ENCODE measurements around the gene EPHA4.

EPHA4 gene

DNA sequence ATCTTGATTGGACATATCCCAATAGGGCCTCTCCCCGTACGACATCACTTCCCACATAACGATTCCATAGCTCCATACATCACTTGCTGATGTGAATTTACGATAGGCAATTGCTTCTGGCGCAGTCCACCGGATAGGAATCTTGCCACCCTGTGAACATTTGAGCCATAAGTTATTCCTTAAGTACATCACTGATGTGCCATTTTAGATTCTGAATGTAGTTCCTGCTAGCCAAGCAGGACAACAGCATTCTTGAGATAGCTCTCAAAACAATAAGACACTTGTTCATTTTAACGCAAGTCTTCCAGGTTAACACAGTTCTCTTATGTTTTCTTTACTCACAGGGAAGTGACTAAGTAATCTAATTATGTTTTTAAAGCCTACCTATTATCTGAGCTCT is 138.0 kb downstream of the EPHA4 start:
- FAIRE-seq: no peak

DNA sequence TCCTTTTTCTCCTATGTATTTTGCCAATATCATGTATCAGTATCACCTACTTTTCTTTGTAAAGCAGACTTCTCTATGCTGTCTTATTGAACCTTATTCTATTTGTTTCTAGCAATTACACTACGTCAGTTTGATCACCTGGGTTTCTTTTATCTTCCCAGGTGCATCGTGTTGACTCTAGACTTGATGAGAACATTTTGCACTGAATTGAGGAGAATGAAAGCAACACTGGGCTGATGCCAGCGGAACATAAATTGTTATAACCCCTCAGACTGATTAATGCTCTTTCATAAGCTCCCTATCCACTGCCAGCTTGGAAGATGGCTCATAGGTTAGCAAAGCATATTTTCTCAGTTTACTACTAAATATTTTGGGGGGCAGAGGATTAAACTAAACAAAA is 140.6 kb downstream of the EPHA4 start:
- FAIRE-seq: no peak

DNA sequence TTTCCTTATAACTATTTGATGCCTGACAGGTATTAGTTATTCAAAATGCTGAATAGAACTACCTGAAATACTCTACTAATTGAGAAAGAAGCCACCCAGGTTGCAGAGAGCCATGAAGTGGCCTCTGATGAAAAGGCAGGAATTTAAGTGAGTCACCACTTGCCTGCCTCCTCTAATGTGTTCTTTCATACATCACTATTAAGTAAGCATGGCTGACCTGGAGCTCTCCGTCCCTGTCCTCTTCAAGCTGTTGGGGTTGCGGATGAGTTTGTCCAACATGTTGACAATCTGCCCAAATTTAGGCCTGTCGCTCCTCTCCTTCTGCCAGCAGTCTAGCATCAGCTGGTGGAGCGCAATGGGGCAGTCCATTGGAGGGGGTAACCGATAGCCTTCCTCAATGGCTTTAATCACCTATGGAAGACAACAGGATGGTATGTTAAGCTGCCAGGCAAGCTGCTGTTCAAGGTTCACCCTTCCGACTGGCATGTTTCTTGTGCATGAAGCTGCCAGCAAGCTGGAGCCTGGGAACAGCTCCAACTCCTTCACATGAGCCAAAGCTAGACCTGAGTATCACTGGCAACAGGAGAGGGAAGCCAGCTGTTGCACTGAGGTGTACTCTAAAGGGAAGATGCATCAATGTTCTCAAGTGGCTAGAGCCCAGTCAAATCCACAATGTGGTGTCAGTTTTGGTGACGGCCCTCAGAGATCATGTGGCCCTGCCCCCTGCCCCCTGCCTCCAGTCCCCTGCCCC is 142.2 kb downstream of the EPHA4 start:
- no peak for FAIRE-seq

DNA sequence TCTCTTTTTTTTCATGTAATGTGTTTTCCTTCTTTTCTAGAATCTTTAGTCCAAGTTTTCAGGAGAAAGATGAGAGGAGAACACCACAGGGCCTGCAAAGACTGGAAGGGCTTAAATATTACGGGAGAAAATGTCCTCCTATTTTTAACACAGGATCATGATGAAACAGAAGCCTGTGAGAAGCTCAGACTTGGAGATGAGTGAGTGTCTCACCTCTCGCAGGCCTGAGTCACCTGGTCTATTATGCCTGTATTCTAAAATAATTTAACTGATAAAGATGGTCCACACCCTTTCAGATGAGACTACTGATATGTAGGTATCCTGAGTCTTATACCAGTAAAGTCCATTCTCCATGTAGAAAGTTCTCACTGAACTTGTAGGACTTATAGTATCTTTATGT is 143.2 kb downstream of the EPHA4 start:
- FAIRE-seq: no peak

DNA sequence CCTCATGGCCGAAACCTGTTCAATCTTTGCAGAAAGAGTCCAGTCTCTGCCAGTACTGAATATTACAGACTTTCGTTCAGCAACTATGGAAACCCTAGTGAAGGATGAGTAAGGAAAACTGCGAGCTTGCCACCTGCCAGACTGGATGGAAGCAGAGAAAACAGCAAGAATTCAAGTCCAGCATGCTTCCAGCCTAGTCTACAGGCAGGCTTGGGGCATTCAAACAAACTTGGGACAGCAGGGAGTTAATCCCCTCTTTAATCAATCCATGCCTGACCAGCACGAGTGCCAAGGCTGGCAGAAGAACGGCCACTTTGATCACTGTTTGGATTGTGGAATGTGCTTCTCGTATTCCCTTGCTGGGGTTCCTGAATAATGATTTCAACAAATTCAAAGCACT is 145.2 kb downstream of the EPHA4 start:
- no peak for FAIRE-seq

DNA sequence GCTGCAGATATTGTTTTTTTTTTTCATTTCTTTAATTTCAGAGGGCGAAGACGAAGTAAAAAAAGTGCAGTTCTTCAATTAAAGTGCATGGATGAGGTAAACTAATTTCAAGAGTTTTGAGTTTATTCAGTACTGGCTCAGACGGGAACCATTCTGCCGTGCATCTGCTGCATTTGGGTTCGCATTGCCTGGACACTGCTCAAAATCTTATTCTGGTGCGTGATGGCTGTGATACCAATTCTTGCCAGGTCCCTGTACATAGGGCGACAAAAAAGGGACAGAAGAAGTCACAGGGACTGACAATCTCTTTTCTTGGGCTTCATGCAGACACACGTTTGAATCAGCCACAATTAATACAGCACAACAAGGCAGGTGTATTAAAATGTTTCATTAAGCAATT is 146.2 kb downstream of the EPHA4 start:
- FAIRE-seq: no peak

DNA sequence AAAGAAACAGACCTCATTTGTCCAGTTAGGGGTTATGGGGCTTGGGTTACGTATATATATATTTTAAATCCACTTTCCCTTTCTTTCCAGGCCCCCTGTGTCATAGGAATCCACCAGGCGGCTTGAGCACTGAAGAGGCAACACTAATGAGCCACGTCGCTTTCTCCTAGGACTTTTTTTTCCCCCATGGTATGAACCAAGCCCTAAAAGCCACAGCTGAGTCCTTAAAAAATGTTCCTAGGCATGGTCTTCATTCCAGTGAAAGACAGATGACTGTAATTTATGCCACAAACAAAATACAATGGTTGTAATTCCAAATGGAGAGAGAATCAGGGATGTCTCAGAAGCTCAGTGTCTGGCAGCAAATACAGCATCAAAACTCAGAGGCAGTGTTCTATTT is 146.8 kb downstream of the EPHA4 start:
- no peak for FAIRE-seq

DNA sequence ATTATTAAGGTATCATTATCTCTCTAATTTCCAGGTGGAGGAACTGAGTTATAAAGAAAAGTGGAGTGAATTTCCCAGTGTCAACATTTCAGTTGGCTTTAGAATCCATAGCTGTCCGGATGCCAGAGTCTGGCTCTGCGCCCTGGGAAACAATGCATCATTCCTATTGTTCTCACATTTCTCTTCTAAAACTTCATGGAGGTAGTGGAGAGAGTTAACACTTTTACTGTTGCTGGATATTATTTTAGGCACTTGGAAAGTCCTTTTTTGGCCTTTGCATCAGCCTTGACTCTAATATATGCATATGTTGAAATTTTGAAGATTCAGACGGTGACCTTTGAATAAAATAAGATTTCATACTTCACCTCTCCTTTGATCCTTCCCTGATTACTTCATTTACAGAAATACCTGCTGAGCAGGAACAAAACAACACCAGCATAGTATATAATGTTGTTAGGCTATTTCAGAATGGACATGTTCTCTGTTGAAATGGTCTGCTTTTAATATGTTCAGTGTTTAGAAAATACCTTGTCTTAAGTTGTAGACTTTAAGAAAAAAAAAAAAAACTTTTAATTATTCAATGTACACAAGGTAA is 148.8 kb downstream of the EPHA4 start:
- FAIRE-seq: no peak

DNA sequence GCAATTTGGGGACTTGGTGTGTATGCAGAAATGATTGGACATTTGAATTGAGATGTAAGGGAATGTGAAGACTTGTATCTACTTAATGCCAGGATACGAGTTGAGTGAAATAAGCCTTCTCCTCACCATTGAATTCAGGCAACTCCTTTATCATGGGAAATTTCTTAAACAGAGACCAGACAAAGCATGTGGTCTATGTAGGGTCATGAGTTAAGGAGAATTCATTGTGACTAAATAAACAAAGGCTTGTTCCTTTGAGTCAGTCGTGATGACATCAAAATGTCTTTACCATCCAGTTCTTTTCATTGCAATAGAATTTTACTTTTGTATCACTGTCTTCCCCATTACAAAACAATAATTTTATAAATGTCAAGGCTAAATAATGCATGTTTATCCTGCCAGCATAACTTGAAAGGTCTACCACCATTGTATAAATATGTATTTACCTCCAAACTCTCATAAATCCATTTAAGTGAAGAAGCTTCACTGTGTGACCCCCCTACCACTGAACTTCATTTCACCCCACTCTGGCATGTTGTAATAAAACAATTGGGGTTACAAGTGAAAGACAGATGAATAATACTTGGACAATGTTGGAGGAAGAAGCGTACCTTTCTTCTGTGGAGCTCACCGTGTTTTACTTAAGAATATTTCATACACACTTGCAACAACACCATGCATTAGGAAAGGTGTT is 149.4 kb downstream of the EPHA4 start:
- FAIRE-seq: no peak

DNA sequence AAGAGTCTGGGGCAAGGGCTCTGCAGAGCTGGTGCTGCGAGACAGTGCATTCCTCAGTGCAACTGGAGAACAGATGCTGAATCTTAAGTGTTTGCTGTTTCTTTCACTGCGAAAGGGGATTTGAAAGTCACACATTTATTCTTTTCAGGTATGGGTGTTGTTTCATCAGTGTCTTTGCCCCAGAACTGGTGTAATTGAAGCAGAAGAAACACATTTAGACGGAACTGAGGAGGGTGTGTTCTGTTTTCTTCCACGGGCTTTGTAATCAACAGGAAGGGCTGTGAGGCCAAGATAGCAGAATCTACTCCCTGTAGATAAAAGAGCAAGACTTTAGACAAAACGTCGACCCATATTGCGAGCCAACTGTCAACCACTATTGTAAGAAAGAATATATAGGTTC is 151.9 kb downstream of the EPHA4 start:
- FAIRE-seq: no peak

DNA sequence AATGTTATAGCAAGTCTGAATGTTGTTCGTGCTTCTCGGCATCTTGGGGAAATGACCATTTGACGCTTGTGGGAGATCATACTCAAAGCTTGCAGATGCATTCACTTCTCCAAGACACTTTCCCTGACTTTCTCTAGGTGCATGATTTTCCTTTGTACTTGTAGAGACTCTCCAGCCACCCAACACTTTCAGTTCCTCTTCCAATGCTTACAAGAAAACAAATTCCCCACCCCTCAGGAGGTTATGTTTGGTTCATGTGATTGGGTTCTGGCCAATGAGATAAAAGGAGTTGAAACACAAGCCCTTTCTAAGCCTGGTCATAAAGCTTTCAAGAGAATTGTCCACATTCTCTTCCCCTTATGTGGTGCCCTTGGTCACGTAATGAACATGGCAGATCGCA is 156.3 kb downstream of the EPHA4 start:
- no peak for FAIRE-seq

DNA sequence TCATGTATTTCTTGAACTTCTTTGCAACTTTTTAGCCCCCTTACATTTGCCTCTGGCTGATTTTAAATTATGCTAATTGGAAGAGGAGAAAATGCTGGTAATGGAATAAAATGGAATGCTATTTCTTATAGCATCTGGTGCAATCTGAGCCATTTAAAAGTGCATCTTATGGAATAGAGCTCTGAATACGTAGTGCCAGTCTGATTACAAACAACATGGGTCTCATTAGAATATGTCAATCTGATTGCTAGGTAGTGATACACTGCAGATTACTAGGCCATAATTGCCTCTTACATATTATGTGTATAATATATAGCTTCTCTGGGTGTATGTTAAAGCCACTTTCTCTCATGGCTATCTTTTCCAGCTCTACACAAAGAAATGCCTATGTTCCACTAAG is 159.1 kb downstream of the EPHA4 start:
- FAIRE-seq: no peak

DNA sequence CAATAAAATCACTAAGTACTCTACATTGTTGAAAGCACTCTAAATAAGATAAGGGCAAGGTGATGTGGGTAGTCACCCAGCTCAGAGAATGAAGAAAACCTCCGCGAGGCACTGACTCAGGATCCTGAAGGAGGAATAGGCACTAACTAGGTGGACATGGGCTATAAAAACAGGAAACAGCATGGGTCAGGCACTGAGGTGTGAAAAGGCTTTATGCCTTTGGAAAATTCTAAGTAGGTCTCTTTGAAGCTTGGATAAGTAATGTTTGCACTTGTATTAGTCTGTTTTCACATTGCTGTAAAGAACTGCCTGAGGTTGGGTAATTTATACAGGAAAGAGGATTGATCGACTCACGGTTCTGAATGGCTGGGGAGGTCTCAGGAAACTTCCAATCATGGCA is 161.6 kb downstream of the EPHA4 start:
- FAIRE-seq: no peak

DNA sequence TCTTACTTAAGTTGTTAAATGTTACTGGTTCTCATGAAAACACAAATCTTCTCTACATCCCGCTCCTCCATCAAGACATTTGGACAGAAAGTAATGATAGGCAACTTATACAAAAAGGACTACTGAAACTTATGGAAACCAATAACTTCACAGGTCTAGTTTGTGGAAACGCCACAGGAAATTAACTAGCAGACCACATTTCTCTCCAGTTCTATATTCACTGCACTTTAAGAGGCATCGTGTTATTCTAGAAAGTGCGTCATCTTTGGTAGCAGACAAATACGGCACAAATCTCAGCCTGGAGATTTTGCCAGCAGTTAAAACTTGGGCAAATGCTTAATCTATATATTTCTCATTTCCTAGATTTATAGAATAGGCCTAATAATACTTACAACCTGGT is 164.3 kb downstream of the EPHA4 start:
- FAIRE-seq: no peak

DNA sequence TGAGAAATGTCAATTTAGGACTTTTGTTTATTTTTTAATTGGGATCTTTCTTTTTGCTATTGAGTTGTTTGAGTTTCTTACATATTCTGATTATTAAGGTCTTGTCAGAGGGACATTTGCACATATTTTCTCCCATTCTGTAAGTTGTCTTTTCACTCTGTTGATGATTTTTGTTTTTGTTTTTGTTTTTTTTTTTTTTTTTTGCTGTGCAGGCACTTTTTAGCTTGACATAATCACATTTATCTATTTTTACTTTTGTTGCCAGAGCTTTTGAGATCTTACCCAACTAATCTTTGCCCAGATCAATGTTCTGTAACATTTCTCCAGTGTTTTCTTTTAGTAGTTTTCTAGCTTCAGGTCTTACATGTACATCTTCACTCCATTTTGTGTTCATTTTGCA is 166.6 kb downstream of the EPHA4 start:
- no peak for FAIRE-seq

DNA sequence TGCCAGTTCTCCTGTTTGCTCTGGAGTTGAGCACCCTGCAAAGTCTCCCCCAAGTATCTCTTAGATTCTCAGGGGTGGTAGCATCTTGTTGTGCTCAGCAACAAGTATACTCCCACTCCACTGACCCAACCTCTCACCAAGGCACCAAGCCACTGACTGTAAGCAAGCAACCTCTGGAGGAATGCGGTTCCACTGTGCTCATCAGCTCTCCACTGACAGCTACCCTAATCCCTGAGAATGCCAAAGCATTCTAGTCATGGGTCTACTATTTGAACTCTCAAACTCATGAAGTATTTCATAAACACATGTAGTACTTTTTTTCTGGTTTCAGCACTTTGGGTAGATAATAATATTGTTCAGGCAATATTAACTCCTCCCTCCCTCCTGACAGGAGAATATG is 170.0 kb downstream of the EPHA4 start:
- FAIRE-seq: no peak

DNA sequence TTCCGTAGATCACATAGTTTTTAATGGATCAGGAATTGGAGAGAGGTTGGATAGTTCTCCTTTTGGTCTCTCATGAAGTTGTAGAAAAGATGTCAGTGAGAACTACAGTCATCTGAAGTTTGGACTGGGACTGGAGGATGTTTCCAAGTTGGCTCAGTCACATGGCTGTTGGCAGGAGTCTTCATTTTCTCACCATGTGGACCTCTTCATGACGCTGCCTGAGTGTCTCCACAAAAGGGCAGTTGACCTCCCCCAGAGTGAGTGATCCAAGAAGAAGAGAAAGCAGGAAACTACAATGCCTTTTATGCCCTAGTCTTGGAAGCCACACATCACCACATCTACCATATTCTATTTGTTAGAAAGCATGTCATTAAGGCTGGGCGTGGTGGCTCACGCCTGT is 171.7 kb downstream of the EPHA4 start:
- FAIRE-seq: no peak

DNA sequence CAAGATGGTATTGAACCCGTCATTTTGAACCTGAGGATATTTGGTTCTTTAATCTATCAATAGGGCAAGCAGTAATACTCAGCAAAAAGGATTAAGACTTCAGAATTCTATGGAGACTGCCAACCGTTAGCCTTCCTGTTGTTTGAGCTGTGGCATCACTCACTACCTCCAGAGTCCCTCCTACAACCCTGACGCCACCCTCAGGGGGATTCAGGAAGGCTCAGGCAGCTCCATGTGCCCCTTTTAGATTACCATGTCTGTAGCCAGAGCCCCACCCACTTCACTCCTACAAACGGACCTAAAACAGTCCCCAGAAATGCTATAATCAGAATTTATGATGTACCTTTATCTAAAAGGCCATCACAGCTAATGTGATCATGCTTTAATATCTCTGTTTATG is 172.9 kb downstream of the EPHA4 start:
- no peak for FAIRE-seq

DNA sequence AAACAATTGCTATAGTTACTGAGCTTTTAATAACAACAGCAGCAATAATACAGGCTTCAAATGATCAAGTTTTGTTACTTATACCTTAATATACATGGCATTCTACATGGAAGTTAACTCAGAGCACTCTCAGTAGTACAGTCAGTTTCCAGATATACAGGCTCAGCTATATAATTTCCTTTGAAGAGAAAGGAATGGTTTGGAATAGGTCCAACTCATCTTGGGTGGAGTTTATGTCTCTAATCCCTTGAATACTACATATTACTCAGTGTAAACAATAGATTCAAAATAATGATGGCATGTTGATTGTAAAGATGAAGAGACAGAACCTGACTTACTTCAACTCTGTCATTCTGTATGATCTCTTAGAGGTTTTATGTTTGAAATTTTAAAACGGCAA is 174.9 kb downstream of the EPHA4 start:
- no peak for FAIRE-seq

DNA sequence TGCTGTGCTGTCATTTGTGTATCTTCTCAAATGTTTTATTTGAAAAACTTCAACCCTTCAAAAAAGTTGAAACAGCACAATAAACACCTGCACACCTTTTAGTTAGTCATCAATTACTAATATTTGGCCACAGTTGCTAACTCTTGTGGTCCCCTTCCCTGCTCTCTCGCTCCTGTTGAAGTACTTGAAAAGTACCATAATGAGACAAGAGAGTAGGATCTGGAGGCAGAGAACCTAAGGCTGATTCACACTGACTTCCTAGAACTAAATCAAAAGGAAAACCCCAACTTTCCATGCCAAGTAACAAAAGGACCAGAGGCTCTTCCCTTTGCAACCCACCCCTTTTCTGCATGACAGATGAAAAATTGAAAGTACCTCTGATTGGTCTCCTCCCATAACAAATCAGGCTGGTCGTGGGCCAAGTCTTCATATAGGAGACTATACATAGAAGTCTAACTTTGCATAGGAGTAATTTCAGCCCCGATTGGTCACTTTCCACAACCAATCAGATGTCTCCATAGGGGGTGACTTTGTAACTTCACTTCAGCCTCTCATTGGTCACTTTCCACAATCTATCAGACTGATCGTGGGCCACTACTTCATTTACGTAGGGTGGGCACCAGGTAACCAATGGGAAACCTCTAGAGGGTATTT is 179.7 kb downstream of the EPHA4 start:
- no peak for FAIRE-seq

DNA sequence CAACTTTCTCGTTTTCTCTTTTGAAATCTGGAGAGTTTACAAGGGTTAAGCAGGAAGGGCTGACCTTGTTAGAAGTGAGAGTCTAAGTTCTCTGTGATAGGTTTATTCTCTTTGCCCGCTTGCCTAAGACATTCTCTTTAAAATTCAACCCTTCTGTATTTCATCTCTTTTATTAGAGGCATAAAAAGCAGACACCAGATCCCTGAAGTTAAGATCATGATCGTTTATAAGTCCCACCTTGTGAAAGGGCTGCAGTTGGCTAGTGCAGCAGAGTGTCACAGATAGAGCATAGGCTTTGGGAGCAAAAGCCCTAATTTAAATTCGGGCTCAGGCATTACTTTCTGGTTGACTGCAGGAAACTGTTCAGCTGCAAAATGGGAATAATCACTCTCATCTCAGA is 181.2 kb downstream of the EPHA4 start:
- FAIRE-seq: no peak

DNA sequence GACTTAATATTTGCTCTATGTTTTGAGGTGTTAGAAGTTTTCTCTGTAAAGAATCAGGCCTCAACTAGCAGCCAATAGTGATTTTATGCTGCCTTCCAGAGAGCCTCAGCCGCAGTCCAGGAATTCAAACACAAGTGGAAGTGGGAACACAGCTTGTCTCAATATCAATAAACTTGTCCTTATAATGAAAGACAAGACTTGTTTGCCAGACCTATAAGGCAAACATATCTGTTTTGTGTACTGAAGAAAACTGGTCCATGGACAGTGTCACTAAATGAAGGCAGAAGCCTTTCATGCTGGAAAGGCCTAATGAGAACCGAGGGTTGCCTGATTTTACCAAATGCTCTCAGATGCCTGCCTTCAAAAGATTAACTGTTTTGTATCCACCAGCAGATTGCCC is 182.2 kb downstream of the EPHA4 start:
- FAIRE-seq: no peak

DNA sequence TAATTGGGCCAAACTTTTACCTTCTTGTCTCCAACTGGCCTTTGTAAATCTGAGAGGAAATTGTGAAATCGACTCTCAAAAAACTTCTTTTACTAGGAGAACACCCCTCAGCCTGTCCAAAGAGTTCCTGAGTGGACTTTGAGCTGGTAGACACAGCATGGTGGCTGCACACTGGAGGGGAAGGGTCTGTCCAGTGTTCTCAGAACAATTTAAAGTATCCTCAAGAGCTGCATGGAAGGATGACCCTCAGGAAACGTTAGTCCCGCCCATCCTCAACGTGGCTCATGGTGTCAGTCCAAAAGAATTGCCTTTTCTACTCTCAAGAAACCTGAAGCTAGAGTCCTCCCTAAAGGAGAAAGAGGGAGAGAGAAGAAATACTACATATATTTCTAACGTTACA is 182.7 kb downstream of the EPHA4 start:
- FAIRE-seq: no peak

DNA sequence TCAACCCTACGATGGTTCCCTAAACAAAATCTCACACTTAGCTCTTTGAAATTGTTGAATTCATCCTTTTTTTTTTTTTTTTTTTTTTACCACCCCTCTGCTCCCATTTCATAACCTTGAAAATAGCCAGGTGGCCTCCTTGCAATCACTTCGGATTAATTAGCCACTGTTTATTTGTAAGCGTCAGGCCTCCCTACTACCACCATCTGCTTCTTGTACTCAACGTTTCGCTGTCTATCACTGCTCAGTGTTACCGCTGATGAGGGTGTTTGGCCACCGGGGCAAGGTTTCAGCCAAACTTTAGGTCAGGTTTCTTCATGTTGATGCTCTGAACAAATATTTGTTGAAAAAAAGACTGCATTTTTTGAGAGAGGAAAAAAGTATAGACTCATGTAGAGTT is 183.2 kb downstream of the EPHA4 start:
- FAIRE-seq: no peak

All from endometrium (tissue), 2 donors.